GM18858 (cell line): ENCODE measurements around the gene SNUPN.

ENCODE experiments used
- ATAC-seq: cut with Tn5 transposase; IDR thresholded peaks from one replicate; pipeline ENCODE4 v1.9.1; 2021; ENCODE audit not compliant: unreplicated experiment

SNUPN gene

DNA sequence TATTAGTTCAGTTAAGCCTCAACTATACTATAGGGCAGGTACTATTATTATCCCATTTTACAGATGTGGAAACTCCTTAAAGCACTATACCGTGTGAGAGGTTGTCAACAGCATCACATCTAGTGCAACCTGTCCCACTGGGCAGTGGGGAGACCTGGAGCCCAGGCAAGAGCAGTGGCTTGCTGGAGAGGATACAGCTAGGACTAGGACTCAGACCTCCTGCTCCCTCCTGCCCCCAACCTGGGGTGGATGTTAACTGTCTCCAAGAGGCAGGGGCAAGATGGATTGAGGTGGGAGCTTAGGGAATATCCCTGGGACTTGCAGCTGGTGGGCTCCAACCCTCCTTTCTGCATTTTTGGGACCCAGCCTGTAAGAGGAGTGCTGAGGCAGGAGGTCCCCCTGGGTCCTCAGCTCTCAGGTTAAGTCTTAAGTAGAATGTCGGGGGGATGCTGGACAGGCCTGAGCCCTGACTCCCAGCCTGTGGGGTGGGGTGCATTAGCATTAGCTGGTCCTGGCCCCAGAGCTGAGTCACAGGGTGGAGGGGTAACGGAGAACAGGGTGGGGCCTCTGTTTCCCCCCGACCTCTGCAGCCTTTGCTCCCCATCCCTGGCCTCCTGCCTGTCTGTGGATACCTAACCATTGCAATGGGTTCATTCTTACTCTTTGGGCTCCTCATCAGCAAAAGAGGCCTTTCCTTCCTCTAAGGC lies 28.8 kb upstream of the SNUPN start:
- no peak for ATAC-seq

DNA sequence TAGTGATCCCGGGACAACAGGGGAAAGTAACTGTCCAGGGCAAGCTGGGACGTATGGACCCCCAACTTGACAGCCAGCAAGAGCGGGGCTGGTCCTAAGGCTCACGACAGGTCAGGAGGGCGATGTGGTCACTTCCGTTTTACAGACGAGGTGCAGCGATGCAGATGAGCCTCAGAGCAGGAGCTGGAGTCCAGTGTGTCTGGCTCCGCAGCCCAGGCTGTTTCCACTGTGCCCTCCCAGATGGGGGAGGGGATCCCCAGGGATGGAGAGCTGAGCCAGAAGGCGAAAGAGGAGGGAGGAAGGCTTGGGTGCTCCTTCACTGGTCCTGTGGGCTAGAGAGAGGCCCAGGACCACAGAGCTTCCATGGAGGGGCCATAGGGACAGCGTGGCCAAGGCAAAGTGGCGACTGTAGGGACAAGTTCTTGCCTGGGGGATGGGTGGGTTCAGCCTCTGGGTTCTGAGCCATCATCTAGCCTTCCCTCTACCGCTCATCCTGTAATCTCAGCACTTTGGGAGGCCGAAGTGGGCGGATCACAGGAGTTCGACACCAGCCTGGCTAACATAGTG lies 27.9 kb upstream of the SNUPN start:
- no peak for ATAC-seq

DNA sequence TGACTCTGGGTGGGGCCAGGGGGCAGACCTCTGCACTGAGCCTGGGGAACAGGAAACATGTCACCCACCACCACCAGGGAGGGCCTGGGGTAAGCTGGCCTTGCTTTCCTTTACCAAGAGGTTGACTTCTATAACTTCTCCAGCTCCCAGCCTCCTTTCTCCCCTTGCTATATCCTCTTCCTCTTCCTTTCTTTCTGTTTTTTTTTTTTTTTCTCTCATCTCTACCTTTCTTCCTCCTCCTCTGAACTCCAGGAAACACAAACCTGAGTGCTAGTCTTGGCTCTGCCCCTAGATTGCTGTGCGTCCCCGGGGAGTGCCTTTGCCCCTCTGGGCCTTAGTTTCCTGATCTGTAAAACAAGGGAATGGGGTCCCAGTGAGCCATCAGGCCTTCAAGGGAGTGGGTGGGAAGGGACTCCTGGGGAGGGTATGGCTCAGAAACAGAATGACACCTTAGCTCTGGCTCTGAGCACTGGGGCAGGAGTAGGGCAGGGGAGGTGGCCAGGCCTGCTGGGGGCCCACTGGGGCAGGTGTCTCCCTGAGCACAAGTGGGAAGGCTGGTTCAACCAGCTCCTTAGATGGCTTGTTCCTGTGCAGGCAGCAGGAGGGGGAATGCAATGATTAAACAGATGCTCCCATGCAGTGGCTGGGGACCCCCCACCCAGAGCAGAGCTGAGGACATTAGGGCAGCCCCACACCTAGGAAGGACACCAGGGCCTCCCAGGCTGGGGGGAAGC lies 26.5 kb upstream of the SNUPN start:
- no peak for ATAC-seq

GRCh38 chr15:75650908-75651809 lies 25.6 kb upstream of the SNUPN start:
- ATAC-seq = no peak

- ATAC-seq = no peak
Measured at GRCh38 chr15:75649848-75650247, 24.3 kb upstream of the SNUPN start.

GRCh38 chr15:75649045-75649761 lies 23.7 kb upstream of the SNUPN start:
- ATAC-seq = no peak

DNA sequence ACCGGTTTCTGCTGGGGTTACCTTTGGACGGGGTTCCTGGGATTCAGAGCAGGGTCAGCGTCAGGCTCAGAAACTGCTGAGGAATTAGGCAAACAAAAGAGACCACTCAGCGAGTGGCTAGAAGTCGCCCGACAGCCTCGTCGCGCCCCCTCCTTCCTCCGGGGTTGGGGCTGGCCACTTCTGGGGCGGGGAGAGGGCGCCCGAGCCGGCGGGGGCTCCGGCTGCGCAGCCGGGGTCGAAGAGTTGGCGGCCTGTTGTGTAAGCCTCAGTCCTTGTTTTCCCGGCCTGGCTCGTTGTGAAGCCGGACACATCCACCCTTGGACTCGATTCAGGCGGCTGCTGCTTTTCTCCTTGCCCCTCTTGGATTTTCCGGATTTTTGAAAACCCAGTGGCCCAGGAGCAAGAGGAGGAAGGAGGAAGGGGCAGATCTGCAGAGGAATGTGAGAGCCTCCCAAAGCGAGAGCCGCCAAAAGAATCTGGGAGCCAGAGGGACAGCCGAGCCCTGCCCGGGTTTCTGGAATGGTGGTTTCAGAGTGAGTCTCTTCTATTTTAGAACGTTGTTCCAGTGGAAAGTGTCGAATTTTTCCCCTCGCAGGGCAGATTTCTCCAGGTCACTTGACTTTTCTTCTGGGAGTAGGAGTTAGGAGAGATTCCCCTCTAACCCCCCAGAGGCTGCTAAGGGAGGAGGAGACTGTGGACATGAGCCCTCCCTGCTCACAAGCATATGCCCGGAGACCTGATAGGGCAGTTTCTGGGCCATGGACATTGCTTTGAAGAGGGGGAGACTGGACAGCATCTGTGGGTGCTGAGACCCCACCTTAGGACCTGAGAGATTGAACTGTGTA lies 22.9 kb upstream of the SNUPN start:
- ATAC-seq = no peak

DNA sequence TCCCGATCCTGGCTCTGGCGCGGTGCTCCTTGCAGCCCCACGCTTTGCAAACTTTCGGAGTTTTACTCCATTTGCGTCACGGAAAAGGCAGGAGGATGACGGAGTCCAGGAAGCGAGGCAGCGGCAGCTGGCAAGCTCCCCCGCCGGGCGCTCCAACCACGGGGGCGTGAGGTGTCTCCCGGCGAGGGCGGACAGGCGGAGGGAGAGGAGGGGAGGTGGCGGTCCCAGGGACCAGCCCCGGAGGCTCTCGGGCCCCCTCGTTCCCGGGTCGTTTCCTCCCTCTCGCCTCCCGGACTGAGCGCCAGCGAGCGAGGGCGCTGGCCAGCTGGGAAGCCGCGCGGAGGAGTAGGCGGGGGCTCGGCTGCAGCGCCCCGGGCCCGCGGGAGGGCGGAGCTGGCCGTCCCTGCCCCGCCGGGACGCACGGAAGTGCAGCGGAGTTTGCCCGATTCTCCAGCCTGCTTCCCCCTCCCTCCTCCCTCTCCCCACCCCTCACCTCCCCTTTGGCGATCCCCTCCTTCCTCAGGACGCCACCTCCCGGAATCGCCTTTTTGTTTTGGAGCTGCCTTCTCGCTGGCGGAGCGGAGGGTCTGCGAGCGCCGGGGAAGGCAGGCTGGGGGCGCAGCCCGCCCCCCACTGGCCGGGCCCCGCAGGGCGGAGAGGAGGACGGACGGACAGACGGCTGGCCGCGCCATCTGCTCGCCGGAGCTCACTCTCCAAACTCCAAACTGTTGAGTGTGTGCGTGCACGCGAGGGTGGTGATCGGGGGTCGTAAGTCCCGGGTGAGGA lies 22.0 kb upstream of the SNUPN start, which contains the start of gene SNX33:
Gene SNX33, plus strand, starts transcription at position 543 of the 786 bp plus-strand sequence. CDS start 1,191 bp downstream, outside the sequence.
- ATAC-seq = no peak

- no peak for ATAC-seq
Measured at GRCh38 chr15:75646944-75647364, 21.4 kb upstream of the SNUPN start.

GRCh38 chr15:75646112-75646943 lies 20.8 kb upstream of the SNUPN start:
- ATAC-seq = no peak

DNA sequence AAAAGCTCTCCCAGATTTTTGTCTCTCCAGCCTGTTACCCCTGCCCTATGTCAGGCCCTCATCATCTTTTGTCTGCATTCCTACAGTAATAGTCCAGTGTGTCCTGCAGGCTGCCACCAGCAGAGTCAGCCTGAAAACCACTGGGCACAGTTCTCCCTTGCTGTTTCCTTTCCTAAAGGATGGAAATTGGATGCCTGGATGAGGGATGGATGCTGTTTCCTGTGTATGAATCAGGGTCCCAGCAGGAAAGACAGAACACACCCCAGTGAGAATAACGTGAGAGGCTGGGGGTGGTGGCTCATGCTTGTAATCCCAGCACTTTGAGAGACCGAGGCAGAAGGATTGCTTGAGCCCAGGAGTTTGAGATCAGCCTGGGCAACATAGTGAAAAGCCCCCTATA lies 18.9 kb upstream of the SNUPN start:
- no peak for ATAC-seq

DNA sequence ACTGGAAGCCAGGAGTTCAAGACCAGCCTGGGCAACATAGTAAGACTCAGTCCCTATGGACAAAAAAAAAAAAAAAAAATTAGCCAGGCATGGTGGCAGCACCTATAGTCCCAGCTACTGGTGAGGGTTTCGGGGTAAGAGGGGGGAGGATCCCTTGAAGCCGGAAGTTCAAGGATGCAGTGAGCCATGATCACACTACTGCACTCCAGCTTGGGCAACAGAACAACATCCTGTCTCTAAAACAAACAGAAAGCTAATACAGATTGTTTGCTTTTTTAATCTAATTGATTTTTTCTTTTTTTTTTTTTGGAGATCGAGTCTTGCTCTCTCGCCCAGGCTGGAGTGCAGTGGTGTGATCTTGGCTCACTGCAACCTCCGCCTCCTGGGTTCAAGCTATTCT lies 16.1 kb upstream of the SNUPN start:
- no peak for ATAC-seq

DNA sequence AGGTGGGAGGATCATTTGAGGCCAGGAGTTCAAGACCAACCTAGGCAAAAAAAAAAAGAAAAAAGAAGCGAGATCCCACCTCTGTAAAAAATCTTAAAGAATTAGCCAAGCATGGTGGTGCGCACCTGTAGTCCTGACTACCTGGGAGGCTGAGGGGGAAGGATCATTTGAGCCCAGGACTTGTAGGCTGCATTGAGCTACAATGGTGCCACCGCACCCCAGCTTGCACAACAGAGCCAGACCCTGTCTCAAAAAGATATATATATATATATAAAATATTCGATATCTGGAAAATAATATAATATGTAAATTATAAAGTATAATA lies 15.6 kb upstream of the SNUPN start:
- ATAC-seq = no peak

DNA sequence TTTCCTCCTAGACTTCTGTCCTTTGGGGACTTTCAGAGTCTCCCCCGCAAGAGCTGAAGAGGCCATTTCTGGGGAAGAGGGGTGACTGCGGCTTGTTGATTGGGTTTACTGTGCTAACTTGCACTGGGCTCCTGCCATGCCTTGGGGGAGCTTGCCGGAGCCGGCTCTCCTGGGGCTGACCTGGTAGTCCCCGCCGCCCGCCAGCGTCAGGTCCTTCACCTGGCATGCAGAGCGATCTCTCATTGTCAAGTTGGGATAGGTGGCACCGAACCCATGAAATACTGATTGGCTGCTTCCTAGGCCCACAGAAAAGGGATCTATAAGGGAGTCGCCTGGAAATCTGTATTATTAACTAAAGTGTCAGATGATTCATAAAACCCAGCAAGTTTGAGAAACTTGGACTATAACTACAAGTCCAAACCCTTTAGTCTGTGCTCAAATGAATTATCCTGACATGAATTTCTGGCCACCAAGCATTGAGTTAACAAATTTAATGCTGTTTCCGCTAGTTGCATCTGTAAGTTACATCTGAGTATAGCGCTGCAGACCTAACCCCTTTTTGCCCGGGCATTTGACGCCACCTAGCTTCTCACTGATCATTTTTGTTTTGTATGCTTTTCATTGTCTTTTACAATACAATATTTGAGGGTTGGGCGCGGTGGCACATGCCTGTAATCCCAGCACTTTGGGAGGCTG lies 15.1 kb upstream of the SNUPN start:
- peak; percentile 8 for ATAC-seq

- peak; percentile 84 for ATAC-seq
Measured at GRCh38 chr15:75639709-75640482, 14.4 kb upstream of the SNUPN start, which contains the start of gene IMP3. Gene IMP3 (minus strand): TSS chr15:75640224. CDS start chr15:75640168, 56 bp downstream.

GRCh38 chr15:75639191-75639708 lies 13.7 kb upstream of the SNUPN start:
- no peak for ATAC-seq
